T1000 (cell line): ENCODE results near the gene LYZL1.
"Not testable (repeated sequence)": the region's sequence is repeated elsewhere in the genome, so short reads cannot be mapped to it uniquely, and the experiment has no call there.

ENCODE experiments used
- DNase-seq: peaks from one replicate; lab custom pipeline; 2025; ENCODE audit warnings: mixed read lengths; lab: John Stamatoyannopoulos, UW

LYZL1 gene

GRCh38 chr10:29288906-29289305, at the start of gene LYZL1:
Gene LYZL1, plus strand, starts transcription at chr10:29289070. Its CDS starts 2,798 bp downstream, at chr10:29291868.
- not testable (repeated sequence) for DNase-seq

GRCh38 chr10:29239569-29240472, 49.0 kb upstream of the LYZL1 start:
- DNase-seq = no peak

GRCh38 chr10:29240986-29241660, 47.7 kb upstream of the LYZL1 start:
- no peak for DNase-seq

GRCh38 chr10:29241925-29242324, 46.9 kb upstream of the LYZL1 start:
- no peak for DNase-seq

- no peak for DNase-seq
Measured at GRCh38 chr10:29243066-29243465, 45.8 kb upstream of the LYZL1 start.

- DNase-seq = no peak
Measured at GRCh38 chr10:29243750-29244149, 45.1 kb upstream of the LYZL1 start.

GRCh38 chr10:29244978-29245377, 43.9 kb upstream of the LYZL1 start:
- DNase-seq = no peak

GRCh38 chr10:29245476-29245875, 43.4 kb upstream of the LYZL1 start:
- no peak for DNase-seq

GRCh38 chr10:29246449-29246848, 42.4 kb upstream of the LYZL1 start:
- no peak for DNase-seq

- DNase-seq = no peak
Measured at GRCh38 chr10:29248158-29248557, 40.7 kb upstream of the LYZL1 start.

GRCh38 chr10:29249018-29249417, 39.9 kb upstream of the LYZL1 start:
- DNase-seq = no peak

- no peak for DNase-seq
Measured at GRCh38 chr10:29250066-29250465, 38.8 kb upstream of the LYZL1 start.

GRCh38 chr10:29252811-29253689, 35.8 kb upstream of the LYZL1 start:
- DNase-seq = no peak

GRCh38 chr10:29253690-29254029, 35.2 kb upstream of the LYZL1 start:
- DNase-seq = no peak

GRCh38 chr10:29254123-29255046, 34.5 kb upstream of the LYZL1 start:
- no peak for DNase-seq

GRCh38 chr10:29255104-29255503, 33.8 kb upstream of the LYZL1 start:
- DNase-seq = no peak

- DNase-seq = no peak
Measured at GRCh38 chr10:29256019-29256418, 32.9 kb upstream of the LYZL1 start.

GRCh38 chr10:29256586-29256985, 32.3 kb upstream of the LYZL1 start:
- DNase-seq = no peak

- DNase-seq = peak; percentile 65
Measured at GRCh38 chr10:29257106-29257783, 31.6 kb upstream of the LYZL1 start.

- no peak for DNase-seq
Measured at GRCh38 chr10:29257784-29258135, 31.1 kb upstream of the LYZL1 start.

- DNase-seq = no peak
Measured at GRCh38 chr10:29259498-29259897, 29.4 kb upstream of the LYZL1 start.
